ENCODE results near the gene PPP2R2C. TPM values are rescaled to one million over a fixed set of nuclear protein-coding genes. Genes with fewer than 3 reads are reported as not detected.

PPP2R2C gene
- total RNA-seq, 2 experiments from 2014 or later = not detected

GRCh38 chr4:6275898-6276806 lies 196.3 kb downstream of the PPP2R2C start:
- ChIA-PET POLR2A (interaction anchor here (0.9 kb wide), 1 partner anchor 44 kb away, joined by 3 read pairs; no protein-coding TSS in a partner anchor), CTCF (ENCODE audit: unreplicated experiment) (interaction anchor here (0.6 kb wide), 1 partner anchor 554 kb away, joined by 7 read pairs; no protein-coding TSS in a partner anchor)
- no peak for DNase-seq (ENCODE audit: low spot score)
- no peak overlapping the region for H2AFZ ChIP-seq (ENCODE audit: low read length)
- H4K20me1 ChIP-seq (ENCODE audit: insufficient read depth, low read length) = peaks cover 9% of the 10 kb centered on the region; the same call in 1 of the 2 replicates
- intact Hi-C loops (cut with micrococcal nuclease; ENCODE audit: unreplicated experiment) = no loop called here
- H3K27ac ChIP-seq (ENCODE audit: low read depth, low read length, poor library complexity, severe bottlenecking) = peak overlapping the region; percentile 50
- peak overlapping the region; percentile 91 for H3K4me2 ChIP-seq (ENCODE audit: low read length)
- no peaks in the 10 kb centered on the region for H3K9me3 ChIP-seq (ENCODE audit: low read length)
- no peaks in the 10 kb centered on the region for H3K9me2 ChIP-seq (ENCODE audit: insufficient read depth, low read length)
- BruUV-seq (replicated peaks) = no TSS peak
- no peaks in the 10 kb centered on the region; the same call in 1 of the 2 replicates for H3K36me3 ChIP-seq (ENCODE audit: insufficient read depth, low read length)
- no peaks in the 10 kb centered on the region for H3K79me2 ChIP-seq (ENCODE audit: insufficient read depth, low read depth, low read length)
- H3K4me3 ChIP-seq (ENCODE audit: low read depth, low read length, poor library complexity, severe bottlenecking) = peak overlapping the region; percentile 47
- peaks cover 61% of the 10 kb centered on the region for H3K4me1 ChIP-seq (ENCODE audit: insufficient read depth, low read length, poor library complexity, severe bottlenecking)
- TF ChIP-seq CTCF (conservative IDR thresholded peaks at IDR 0.05; ENCODE audit: low read length) (no peak), EZH2phosphoT487 (IDR thresholded peaks at IDR 0.05; ENCODE audit: borderline replicate concordance, low read depth, low read length) (no peak)

GRCh38 chr4:6275351-6275750 lies 197.1 kb downstream of the PPP2R2C start:
- CTCF ChIA-PET (ENCODE audit: unreplicated experiment) = no interaction called here

More at GRCh38 chr4:6275351-6275750, 197.1 kb downstream of the PPP2R2C start:
- Histone ChIP-seq H3K27ac (ENCODE audit: low read depth, low read length, poor library complexity, severe bottlenecking) (peak overlapping the region; percentile 50), H3K4me1 (ENCODE audit: insufficient read depth, low read length, poor library complexity, severe bottlenecking) (peaks cover 69% of the 10 kb centered on the region), H3K9me2 (ENCODE audit: insufficient read depth, low read length) (no peaks in the 10 kb centered on the region), H4K20me1 (ENCODE audit: insufficient read depth, low read length) (peaks cover 9% of the 10 kb centered on the region; the same call in 1 of the 2 replicates), H3K9me3 (ENCODE audit: low read length) (no peaks in the 10 kb centered on the region), H3K4me2 (ENCODE audit: low read length) (peak overlapping the region; percentile 91), H3K79me2 (ENCODE audit: insufficient read depth, low read depth, low read length) (no peaks in the 10 kb centered on the region), H3K36me3 (ENCODE audit: insufficient read depth, low read length) (no peaks in the 10 kb centered on the region), H3K4me3 (ENCODE audit: low read depth, low read length, poor library complexity, severe bottlenecking) (peak overlapping the region; percentile 47), H2AFZ (ENCODE audit: low read length) (no peak overlapping the region)
- intact Hi-C loops (cut with micrococcal nuclease; ENCODE audit: unreplicated experiment) = no loop called here
- peak; percentile 72 for DNase-seq (ENCODE audit: low spot score)
- BruUV-seq (replicated peaks) = no TSS peak
- TF ChIP-seq EZH2phosphoT487 (IDR thresholded peaks at IDR 0.05; ENCODE audit: borderline replicate concordance, low read depth, low read length) (no peak), CTCF (conservative IDR thresholded peaks at IDR 0.05; ENCODE audit: low read length) (no peak)
- POLR2A ChIA-PET = interaction anchor here (0.7 kb wide), 2 partner anchors 27 to 1944 kb away, joined by 3 to 5 read pairs; no protein-coding TSS in a partner anchor

Data from OCI-LY7 (cell line).